ENCODE results near the gene ABCC10.

- TF ChIP-seq CTCF (conservative IDR thresholded peaks at IDR 0.05) (no peak), EZH2 (IDR thresholded peaks at IDR 0.05; ENCODE audit: low read depth) (no peak)
Measured at GRCh38 chr6:43448916-43449315, 21.6 kb downstream of the ABCC10 start.
